ENCODE data around the gene PAX2.

GRCh38 chr10:100826031-100826651 lies 80.8 kb downstream of the PAX2 start:
- TF ChIP-seq TEAD4 (IDR thresholded peaks at IDR 0.05; ENCODE audit: low read depth, low read length): no peak
- TF ChIP-seq HDAC6 (IDR thresholded peaks at IDR 0.05; ENCODE audit: low read depth, low read length): no peak
- TF ChIP-seq POLR2A (IDR thresholded peaks at IDR 0.05; ENCODE audit: control extremely low read depth in 1 of 2, low read depth in 2 of 2, low read length in 2 of 2): no peak
- no peak for TF ChIP-seq FOSL1 (IDR thresholded peaks at IDR 0.05; ENCODE audit: insufficient read depth, low read depth, low read length)
- TF ChIP-seq HDAC2 (IDR thresholded peaks at IDR 0.05; ENCODE audit: borderline replicate concordance in 1 of 2, low read depth in 2 of 2, low read length in 2 of 2): no peak

All from H1 (cell line).